ENCODE measurements around the gene ZNF232.
"Not testable (repeated sequence)": the region's sequence is repeated elsewhere in the genome, so short reads cannot be mapped to it uniquely, and the experiment has no call there.

ZNF232 gene

GRCh38 chr17:5128905-5129535 is 17.3 kb upstream of the ZNF232 start:
- DNase-seq: no peak

DNA sequence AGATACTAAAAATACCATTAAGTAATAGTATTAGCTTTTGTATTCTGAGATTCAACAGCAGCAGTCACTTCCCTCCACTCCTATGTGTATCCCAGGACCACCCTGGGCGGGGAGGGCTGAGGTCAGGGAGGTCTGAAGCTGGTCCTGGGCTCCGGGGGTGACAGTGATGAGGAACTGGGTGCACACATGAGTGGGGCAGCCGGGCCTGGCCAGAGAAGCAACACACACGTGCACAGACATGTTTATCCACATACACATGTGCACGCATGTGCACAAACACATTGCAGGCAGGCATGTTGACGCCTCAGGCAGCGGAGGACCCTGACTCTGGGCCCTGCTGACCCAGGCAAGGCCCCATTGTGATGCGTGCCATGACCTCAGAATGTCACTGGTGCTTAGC is 16.7 kb upstream of the ZNF232 start:
- not testable (repeated sequence) for DNase-seq

- no peak for DNase-seq
These were observed 16.2 kb upstream of the ZNF232 start for GRCh38 chr17:5127910-5128309.

GRCh38 chr17:5126719-5127488 is 15.2 kb upstream of the ZNF232 start:
- DNase-seq: no peak

- DNase-seq: not testable (repeated sequence)
These were observed 13.2 kb upstream of the ZNF232 start for GRCh38 chr17:5124896-5125295.

- DNase-seq: not testable (repeated sequence)
These were observed 12.6 kb upstream of the ZNF232 start for GRCh38 chr17:5124125-5124760.

GRCh38 chr17:5123343-5124124 is 11.9 kb upstream of the ZNF232 start:
- DNase-seq: no peak

DNA sequence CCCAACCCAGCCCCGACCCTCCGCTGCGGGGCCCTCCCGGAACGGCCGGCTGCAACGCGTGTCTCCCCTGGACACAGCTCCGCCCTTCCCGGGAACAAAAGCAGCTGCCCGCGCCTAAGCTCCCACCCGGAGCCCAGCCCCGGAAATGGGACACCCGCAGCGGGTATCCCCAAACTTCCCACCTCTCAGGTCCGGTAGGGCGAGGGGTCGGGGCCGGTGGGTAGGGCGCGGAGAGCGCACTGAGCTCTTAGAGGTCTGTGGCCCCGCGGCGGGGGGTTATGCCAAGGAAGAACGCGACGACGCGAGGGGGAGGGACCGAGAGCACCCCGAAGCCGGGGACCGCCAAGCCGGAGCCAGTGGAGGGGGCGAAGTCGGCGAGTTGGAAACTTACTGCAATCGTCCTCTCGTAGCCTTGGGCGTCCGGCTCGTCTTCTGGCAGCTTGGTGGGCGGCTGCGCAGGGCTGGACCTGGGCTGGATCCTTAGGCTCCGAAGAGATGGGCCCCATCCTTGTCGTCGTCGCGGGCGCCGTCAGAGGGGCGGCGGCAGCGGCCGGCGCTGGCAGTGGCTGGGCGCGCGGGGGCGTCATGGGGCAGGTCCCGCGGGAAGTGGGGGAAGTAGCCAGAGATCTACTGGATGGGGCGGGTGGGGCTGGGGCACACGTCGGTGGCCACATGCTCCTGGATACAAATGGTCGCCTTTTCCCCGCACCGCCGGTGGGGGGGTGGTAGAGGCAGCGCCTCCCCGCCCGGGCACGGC is 11.1 kb upstream of the ZNF232 start:
- no peak for DNase-seq

DNA sequence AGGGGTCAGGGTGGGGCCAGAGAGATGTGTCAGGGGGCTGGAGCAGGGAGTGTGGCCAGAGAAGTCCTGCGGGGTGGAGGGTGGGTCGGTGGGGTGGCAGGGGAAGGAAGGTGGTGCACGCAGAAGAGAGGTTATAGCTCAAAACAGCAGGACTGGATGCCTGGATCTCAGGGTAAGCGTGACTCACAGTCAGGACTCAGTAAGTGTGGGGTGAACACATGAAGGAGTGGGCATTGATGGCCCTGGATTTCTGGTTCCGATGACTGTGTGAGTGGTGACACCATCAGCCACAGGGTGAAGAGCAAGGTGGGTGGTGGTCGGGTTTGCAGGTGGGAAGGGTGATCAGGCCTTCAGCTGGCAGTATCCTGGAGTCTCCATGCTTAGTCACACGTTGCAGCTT is 10.4 kb upstream of the ZNF232 start:
- not testable (repeated sequence) for DNase-seq

- DNase-seq: no peak
These were observed 9.6 kb upstream of the ZNF232 start for GRCh38 chr17:5121186-5121841.

- DNase-seq: not testable (repeated sequence)
These were observed 8.9 kb upstream of the ZNF232 start for GRCh38 chr17:5120436-5121185.

DNA sequence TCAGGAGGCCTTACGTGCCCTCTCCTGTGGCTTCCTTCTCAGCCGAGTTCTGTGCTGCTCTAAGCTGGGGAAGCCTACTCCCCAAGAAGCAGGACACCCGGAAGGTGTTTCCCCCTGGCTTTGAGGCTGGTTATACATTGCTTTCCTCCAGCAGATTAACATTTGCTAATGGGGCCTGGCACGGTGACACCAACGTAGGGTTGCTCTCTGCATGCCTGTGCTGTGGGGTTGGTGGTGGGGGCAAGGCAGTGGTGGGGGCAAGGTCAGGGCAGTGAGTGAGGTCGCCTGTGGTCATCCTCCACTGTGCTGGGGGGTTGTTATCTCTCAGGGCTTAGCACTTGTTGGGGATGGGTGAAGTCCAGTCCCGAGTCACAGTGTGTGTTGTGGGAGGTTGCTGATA is 8.4 kb upstream of the ZNF232 start:
- DNase-seq: no peak

GRCh38 chr17:5118219-5118618 is 6.5 kb upstream of the ZNF232 start:
- DNase-seq: no peak

DNA sequence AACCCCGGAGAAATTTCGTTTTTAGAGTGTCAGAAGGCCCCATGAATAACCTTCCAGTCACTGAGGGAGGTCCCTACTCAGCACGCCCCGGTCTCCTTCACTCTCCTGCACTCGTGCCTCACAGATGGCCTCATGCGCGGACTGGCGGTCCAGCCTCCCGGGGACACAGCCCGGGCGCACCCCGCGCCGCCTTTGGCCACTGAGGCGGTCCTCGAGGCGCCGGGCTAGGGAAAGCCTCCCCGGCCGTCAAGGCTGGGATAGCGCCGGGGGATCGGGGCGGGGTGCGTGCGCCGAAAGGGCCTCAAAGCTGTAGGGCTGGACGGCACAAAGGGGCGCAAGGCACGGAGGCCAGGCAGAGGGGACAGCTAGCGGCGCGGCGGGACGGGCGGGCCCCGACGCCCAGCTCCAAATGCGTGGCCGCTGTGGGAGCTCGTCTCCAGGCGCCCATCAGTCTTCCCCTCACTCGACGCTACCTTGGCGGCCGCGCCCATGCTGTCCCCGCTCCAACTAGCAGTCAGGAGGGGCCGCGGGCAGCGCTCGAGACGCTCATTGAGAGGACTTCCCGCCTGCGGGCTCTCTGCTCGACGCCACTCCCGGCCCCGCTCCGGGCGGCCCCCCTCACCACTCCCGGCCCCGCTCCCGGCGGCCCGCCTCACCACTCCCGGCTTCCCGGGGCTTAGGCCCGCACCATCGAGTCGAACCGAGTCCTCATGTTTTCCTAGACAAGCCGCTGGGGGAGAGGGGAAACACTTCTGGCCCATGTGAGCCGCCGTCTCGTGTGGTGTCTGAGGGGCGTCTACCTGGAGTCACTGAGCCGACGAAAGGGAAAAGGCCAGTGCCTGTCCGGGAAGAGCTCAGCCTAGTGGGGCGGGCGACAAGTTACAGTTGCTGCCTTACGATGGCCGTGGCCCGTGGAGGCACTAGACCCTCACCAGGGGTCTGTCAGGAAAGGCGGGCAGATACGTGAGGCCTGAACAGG is 4.3 kb upstream of the ZNF232 start, which contains the start of gene USP6:
Gene USP6 (plus strand): TSS at position 360 of the 979 bp plus-strand sequence. CDS start 14,336 bp downstream, outside the sequence.
- no peak for DNase-seq

- no peak for DNase-seq
These were observed 862 bp downstream of the ZNF232 start for GRCh38 chr17:5110816-5111215.

DNA sequence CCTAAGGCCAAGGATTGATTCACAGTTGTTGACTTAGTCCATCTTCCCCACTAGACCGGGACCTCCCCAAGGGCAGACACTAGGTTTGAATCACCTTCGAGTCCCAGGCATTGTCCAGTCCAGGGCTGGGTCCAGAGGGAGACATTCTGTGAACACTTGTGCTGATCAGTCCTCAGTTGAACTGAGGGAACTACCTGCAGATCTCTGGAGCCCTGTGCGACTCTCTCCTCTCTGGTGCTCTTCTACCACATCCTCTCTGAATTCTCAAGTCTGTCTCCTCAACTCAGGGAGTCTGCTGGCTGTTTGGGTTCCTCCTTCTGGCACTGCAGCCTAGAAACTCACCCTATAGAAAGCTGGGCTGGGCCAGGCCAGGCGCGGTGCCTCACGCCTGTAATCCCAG is 10.8 kb downstream of the ZNF232 start:
- no peak for DNase-seq

GRCh38 chr17:5099271-5099670 is 12.4 kb downstream of the ZNF232 start:
- no peak for DNase-seq

GRCh38 chr17:5097101-5097834 is 14.4 kb downstream of the ZNF232 start:
- no peak for DNase-seq

GRCh38 chr17:5096731-5097100 is 15.0 kb downstream of the ZNF232 start:
- DNase-seq: no peak
